T-helper 2 cell (primary cell): ENCODE measurements around the gene MAN1A2.
"Not testable (repeated sequence)": the region's sequence is repeated elsewhere in the genome, so short reads cannot be mapped to it uniquely, and the experiment has no call there.

Experiments
- DNase-seq, 5 experiments: peaks; one replicate each; pipeline versions ENCODE4 v3.0.0 to v3.0.0-alpha.2; 2012 to 2022
- total RNA-seq, 2 donors: gene quantifications; one replicate each; lab custom pipeline; 2026; lab: John Stamatoyannopoulos, UW

The MAN1A2 gene
- total RNA-seq: 128 to 164 reads per million in 2 donors

DNA sequence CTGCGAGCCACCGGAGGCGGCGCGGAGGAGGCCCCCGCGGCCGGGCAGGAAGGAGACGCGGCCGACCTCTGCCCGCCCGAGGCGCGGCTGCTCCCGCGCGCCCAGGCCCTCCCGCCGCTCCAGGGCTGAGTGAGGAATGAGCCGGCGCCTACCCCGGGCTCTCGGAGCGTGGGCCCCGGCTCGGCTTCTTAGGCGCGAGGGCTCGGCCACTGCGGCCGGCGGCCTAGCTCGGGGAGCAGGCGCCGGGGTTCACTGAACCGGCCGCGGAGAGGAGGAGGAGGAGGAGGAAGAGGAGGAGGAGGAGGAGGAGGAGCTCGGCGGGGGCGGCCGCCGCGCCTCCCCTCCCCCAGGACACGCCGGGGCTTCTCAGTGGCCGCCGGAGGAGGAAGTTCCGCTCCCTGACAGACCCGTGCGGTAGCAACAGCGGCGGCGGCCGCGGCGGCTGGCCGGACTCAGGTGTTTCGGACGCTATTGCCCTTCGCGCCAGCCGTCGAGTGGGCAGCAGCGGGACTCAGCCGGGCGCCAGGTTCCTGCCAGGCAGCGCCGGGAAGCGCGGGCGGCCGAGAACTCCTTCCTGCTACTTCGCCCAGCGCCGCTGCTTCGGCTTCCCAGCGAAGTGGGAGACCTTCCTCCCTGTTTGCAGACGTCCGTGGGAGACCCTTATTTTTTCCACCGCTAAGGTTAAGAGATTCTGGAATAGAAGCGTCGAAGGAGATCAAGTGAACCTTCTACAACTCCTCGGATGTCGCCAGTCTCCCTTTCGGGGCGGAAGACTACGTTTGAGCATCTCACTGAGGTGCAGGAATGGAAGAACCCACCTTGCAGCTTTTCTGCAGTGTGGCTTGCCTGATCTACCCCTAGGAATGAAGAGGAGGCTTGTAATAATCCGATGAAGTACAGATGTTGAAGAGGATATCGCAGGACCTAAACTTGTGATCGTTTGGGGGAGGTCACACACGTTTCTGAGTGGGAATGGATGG, at the start of gene MAN1A2:
Gene MAN1A2 (plus strand): TSS at position 404 of the 980 bp plus-strand sequence. CDS start 735 bp downstream, outside the sequence.
- peak; percentile 35 to 87 (median 62) for DNase-seq

DNA sequence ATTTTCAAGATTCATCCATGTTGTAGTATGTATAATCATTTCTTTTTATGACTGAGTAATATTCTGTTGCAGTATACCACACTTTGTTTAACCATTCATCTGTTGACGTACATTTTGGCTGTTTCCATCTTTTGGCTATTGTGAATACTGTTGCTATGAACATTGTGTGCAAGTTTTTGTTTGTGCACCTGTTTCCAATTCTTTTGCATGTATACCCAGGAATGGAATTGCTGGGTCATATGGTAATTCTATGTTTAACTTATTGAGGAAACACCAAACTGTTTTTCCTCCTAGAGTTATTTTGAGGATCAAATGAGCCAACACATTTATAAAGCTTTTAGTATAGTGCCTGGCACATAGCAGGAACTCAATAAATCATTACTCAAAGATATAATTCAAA, 49.2 kb upstream of the MAN1A2 start:
- no peak for DNase-seq

DNA sequence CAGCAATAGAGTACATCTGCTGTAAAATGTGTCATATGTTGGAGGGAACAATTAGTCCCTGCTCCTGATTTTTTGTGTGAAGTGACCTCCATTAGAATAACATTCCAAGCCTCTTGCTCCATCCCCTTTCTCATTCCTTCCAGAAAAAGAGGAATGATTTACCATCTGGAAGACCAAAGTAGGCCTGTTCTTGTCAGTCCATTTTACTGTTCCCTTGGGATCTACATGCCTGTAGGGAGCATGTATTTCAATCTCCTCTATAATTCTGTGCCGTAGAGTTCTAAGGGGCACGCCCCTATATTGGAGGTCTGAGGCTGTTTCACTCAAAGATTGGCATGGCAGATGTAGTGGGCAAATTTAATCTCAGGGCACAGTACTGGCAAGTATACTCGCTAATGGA, 48.8 kb upstream of the MAN1A2 start:
- no peak for DNase-seq

DNA sequence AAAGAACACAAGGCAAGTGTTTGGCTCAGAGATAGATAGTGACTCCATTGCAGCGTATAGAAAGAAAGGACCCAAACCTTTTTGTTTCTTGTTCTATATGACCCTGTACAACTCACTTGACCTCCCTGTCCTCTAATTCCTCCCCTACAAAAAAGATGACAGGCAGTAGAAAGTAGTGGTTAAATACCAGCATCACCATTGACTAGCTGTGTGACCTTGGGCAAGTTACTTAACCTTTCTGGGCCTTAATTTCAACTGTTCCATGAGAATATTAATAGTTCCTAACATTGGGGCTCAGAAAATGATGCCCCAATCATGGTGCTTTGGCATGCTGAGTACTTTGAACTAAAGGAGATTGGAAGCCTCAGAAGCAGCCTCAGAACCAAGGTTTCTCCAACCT, 46.7 kb upstream of the MAN1A2 start:
- DNase-seq: no peak

DNA sequence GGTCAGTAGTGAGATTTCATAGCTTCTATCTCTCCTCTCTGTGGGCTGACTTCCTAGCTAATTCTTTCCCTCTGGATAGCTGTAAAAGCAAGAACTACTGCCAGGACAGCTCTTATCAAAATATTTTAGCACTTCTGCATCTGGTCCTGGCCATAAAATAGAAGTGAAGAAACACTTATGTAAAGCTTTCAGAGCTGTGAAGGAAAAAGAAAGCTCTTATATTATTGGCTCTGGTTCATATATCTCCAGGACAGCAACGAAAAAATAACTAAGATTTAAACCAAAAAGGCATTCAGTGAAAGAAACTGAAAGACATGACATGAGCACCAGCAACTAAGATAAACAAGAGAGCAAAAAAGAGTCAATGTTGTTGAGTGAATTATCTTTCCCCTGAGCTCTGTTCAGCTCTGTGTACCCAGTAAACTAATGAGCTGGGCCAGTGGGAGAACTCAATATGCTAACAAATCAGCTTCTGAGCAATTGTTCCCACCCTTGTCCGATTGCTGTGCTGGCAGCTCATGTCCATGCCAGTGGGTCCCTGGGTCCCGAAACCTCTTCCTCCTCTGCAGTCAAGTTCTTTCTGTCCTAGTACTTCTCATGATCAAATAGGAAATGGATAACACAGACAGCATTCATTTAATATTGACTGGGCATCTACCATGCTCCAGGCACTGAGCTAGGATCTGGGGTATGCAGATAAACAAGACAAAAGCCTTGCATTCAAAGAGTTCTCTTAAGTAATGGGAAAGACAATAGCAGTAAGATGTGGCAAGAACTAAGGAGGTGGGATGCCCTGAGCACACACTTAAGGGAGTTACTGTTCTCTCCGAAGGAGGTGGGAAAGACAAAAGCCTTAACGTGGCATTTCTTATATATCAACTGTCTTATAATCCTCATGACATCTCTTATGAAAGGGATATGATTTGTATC, 45.3 kb upstream of the MAN1A2 start:
- DNase-seq: no peak

DNA sequence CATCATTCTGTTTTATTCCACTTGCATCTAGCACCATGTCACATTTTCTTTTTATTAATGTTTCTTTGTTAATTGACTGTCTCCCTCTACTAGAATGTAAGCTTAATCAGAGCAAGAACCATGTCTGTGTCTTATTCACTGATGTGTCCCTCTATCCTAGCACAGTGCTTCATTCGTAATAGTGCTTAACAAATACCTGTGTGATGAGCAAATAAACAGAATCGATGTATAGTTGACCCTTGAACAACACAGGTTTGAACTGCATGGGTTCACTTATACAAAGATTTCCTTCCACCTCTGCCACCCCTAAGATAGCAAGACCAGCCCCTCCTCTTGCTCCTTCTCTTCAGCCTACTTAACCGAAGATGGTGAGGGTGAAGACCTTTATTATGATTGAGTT, 42.9 kb upstream of the MAN1A2 start:
- DNase-seq: no peak

DNA sequence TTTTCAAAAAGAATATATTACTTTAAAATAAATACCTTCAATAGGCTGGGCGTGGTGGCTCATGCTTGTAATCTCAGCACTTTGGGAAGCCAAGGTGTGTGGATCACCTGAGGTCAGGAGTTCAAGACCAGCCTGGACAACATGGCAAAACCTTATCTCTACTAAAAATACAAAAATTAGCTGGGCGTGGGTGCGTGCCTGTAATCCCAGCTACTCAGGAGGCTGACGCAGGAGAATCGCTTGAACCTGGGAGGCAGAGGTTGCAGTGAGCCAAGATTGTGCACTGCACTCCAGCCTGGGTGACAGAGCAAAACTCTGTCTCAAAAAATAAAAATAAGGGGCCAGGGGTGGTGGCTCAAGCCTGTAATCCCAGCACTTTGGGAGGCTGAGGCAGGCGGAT, 41.2 kb upstream of the MAN1A2 start:
- DNase-seq: not testable (repeated sequence)

DNA sequence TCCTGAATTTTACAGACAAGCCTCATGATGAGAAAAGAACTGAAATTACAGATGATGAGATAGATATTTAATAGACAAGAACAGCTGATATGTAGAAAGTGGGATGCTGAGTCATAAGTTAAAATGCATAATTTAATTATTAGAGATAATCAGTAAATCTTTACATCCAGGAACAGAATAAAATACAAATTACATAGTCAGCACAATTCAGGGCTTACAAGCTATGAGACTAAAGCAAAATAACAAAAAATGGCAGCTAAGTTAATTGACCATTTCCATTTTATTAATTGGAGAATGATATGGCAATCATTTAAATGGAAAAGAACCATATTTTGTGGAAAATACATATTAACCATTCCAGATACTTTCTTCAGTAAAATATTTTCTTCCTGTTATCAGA, 40.2 kb upstream of the MAN1A2 start:
- DNase-seq: no peak

DNA sequence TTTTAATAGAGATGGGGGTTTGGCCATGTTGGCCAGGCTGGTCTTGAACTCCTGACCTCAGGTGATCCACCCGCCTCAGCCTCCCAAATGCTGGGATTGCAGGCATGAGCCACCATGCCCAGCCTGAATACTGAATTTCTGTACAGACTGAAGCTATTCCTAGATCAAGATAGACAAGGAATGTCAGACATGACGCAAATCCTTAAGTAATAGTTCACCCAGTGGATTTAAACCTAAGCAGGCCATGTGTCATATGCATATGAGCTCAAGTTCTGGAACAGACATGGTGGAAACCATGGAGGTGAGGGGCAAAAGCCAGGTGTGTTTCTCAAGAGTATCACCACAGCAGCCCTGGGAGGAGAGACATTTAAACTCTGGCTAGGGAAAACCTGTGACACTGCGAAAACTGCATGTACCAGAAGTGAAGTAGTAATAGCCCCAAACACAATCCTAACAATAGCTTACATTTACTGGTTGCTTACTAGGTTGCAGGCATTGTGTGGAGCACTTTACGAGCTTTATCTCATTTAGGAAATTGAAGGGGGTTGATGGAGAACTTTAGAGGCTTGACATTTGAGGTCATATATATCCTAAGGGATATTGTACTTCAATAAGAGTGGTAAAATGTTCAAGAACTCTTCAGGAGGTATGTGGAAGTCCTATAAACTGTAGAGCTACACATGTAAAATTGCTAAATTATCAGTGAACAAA, 31.7 kb upstream of the MAN1A2 start:
- DNase-seq: no peak

DNA sequence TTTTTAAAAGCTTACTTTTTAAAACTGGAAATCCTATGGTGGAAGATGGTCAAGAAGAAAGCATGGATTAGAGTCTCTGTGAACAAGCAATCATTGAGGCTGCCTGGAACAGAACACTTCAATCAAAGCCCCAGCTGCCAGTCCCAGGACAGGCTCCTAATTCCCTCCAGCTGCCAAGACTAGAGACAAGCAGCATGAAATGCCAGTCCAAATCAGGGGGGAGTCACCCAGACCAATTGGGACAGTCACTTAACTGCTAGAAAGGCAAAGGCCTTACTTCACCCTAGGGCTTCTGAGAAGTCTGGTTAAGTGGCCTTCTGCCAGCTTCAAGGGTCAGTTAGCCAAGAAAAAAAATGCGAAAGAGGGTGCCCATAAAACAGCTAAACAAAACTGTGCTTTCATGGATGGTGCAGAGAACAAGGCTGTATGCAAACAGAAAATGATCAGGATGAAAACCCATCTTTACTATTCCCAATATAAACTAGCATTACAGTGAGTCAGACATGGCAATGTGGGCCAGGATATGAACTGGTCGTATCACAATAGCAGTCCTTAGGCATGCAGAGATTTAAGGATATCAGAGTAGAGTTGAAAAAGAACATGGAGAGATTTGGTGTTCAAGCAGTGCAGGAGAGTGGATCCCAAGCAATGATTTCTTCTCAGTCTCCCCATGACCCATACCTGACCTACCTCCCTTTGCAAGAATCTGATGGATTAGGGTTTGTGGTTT, 31.0 kb upstream of the MAN1A2 start:
- no peak for DNase-seq

DNA sequence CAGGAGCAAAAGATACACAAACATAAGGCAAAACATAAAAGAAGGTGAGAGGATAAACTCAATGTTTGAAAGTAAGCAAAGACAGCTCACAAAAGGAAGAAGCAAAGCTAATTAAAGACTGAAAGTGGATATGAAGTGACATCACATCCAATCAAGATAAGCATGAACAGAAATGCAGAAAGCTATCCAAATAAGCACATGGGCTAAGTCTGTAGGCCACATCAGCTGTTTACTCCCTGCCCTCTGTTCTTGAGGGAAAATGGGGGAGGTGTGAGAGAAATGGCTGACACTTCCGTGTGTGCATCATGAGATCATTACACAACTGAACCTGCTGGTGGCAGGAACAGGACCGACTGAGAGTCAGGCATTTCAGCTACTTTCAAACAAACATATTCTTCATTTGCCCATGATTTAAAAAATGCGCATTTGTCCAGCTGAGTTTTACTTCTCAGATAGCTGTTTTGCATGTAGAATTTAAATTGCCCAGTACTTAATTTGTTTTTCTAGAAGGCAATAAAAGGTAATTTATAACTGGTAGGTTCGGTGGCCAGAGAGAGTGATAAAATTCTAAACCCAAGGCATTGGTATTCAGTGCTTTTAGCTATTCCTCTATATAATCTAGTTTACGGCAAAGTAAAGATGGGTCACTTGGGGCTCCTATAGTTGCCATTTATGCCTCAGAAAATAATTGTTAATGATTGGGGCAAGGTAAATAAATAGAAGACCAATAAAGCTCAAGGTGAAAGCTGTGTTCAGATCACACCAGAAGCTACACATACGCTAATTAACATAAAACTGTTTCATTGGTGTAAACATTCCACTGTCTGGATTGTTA, 27.2 kb upstream of the MAN1A2 start:
- DNase-seq: peak in 1 of 5 experiments; percentile 56

DNA sequence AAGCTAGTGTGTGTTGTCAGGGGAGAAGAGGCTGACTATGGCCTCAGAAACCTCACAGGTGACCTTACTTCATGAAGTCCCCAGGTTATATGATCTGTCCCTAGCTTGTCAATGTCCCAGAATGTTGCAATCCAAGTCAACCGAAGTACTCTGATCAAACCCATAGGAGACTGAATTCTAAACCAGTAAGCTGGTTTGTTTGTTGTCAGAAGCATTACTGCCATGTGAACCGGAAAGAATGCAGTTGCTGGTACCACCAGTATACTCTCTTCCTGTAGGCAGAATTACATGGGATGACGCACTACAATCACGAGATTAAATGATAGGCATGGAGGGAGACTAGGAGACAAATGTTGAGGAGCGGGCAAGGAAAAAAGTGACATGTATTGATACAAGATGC, 26.1 kb upstream of the MAN1A2 start:
- no peak for DNase-seq

DNA sequence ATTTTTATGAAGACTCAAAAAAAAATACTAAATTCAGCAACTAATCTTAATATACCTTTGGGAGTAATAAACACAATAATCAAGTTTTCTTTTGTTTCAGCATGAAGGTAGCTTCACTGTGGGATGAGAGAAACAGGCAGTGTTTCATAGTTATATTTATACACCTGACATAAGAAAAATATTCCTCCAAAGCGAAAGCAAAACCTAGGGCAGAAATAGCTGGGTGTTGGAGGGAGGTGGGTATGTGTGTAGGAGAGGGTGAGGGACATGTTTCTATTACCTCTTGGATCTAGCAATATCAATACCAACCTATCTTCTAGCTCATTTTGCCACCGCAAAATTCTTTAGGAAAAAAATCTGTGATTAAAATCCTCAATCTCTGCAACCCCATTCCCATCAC, 24.9 kb upstream of the MAN1A2 start:
- DNase-seq: no peak

DNA sequence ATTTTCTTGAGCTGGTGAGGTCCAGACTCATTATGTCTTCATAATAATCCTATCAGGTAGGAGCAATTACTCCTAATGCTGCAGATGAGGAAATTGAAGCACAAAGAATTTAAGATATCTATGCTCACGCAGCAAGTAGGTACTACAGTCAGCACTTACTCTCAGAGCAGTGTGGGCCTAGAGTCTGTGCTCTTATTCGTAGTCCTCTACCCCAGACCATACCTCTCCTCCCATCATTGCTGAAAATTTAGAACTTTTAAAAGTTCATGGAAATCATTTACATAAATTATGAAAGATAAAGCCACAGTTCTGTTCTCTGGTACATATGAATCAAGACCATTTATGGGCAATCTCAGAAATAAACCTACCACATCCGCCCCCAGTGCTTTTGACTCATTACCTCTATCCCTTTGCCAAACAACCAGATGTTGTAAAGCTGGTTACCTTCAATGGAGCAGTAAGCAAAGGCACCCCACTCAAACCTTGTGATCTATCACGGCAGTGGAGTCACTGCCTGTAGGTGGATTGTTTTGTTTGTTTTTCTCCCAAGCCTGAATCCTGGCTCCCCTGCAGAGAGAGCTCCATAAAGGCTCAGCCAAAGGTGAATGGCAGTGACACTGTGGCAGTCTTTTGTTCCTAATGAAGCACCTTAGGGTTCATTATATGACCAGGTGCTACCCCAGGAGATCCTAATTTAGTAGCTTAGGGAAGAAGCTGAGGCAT, 20.9 kb upstream of the MAN1A2 start:
- peak in 1 of 5 experiments; percentile 74 for DNase-seq

DNA sequence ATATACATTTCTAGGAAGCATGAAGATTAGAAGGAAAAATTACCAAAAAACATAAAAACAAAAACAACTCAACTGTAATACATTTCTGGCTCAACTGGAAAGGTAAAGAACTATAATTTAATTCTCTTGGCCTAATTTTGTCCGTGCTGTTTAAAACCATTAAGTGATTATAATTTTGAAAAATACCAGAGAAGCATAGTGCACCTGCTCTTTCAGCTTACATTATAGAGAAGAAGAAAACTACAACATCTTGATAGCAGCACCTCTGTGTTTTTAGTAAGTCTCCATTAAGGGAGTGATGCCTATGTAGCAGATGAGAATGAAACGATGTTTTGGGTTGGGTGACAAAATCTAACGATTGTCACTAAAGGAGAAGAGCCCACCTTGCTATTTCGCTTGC, 19.3 kb upstream of the MAN1A2 start:
- no peak for DNase-seq

DNA sequence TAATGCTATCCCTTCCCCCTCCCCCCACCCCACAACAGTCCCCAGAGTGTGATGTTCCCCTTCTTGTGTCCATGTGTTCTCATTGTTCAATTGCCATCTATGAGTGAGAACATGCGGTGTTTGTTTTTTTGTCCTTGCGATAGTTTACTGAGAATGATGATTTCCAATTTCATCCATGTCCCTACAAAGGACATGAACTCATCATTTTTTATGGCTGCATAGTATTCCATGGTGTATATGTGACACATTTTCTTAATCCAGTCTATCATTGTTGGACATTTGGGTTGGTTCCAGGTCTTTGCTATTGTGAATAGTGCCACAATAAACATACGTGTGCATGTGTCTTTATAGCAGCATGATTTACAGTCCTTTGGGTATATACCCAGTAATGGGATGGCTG, 14.6 kb upstream of the MAN1A2 start:
- DNase-seq: not testable (repeated sequence)

DNA sequence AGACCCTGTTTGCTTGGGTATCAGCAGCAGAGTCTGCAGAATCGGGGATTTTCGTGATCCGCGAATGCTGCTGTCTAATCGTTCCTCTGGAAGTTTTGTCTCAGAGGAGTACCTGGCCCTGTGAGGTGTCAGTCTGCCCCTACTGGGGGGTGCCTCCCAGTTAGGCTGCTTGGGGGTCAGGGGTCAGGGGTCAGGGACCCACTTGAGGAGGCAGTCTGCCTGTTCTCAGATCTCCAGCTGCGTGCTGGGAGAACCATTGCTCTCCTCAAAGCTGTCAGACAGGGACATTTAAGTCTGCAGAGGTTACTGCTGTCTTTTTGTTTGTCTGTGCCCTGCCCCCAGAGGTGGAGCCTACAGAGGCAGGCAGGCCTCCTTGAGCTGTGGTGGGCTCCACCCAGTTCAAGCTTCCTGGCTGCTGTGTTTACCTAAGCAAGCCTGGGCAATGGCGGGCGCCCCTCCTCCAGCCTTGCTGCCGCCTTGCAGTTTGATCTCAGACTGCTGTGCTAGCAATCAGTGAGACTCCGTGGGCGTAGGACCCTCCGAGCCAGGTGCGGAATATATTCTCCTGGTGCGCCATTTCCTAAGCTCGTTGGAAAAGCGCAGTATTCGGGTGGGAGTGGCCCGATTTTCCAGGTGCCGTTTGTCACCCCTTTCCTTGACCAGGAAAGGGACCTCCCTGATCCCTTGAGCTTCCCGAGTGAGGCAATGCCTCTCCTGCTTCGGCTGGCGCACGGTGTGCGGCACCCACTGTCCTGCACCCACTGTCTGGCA, 9.2 kb upstream of the MAN1A2 start:
- peak in 2 of 5 experiments; percentile 22 for DNase-seq

DNA sequence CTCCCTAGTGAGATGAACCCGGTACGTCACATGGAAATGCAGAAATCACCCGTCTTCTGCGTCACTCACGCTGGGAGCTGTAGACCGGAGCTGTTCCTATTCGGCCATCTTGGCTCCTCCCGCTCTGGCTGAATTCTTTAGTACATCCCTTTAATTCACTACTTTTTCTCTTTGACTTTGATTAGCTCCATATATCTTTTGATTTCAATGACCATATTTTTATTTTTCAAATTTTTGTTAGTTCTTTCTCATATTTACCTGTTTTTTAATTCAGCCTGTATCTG, 8.7 kb upstream of the MAN1A2 start:
- not testable (repeated sequence) for DNase-seq

DNA sequence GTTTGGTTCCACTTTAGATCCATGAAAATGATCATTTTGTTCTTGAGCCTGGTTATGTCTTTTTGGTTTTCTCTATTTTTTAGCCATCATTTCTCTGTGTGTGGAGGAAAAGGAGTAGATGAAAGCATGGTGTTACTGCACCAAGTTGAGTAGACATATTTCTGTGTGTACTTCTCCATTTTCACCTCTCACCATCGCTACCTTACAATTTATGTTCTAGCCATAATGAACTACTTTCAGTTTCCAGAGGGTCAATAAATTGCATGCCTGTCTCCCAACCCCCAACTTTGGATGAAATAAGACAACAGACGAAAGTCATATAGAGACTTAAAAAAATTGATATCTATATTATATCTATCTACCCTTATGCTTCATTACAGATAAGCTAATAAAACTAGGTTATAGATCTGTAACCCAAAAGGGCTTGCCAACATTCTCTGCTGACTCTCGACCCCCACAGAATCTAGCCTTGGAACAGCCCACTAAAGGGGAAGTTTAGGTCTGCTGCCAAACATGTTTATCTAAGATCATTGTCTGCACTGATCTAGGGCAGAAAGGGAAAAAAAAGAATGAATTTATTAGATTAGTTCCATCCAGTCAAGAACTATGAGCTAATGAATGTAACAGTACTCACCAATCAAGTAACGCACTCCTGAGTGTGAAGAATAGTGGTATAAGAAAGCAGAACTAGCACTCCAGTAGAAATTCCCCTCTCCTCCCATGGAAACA, 7.5 kb upstream of the MAN1A2 start:
- DNase-seq: no peak
